Measurements from ENCODE around the gene IMP4.

The IMP4 gene

GRCh38 chr2:130336877-130337734, 5.6 kb upstream of the IMP4 start:
- peak; percentile 48 for DNase-seq (ENCODE audit: low spot score)

DNA sequence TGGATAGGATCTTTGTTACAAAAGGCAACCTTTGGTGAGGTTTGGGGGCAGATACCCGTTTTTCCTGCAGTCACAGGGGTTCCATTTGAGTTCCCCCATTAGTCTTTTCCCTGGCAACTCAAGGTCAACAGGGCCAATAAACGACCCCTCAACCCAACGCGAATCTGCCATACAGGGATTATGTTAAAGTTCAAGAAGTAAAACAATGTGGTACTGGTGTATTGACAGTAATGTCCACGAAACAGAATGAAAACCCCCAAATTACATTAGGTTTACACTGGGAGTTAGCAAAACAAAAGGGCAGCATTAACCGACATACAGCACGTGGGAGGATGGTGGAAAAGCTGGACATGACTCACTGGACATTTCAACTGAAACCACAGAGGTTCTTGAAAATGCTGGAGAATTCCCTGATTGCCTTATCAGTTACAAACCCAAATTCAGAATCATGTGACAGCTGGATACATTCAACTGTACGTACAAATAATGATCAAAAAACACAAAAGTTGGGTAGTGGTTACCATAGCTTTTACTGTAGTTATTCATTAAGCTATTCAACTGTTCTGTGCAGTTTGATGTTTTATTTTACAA, 4.9 kb upstream of the IMP4 start:
- DNase-seq (ENCODE audit: low spot score) = no peak

GRCh38 chr2:130338793-130339345, 3.8 kb upstream of the IMP4 start:
- DNase-seq (ENCODE audit: low spot score) = no peak

DNA sequence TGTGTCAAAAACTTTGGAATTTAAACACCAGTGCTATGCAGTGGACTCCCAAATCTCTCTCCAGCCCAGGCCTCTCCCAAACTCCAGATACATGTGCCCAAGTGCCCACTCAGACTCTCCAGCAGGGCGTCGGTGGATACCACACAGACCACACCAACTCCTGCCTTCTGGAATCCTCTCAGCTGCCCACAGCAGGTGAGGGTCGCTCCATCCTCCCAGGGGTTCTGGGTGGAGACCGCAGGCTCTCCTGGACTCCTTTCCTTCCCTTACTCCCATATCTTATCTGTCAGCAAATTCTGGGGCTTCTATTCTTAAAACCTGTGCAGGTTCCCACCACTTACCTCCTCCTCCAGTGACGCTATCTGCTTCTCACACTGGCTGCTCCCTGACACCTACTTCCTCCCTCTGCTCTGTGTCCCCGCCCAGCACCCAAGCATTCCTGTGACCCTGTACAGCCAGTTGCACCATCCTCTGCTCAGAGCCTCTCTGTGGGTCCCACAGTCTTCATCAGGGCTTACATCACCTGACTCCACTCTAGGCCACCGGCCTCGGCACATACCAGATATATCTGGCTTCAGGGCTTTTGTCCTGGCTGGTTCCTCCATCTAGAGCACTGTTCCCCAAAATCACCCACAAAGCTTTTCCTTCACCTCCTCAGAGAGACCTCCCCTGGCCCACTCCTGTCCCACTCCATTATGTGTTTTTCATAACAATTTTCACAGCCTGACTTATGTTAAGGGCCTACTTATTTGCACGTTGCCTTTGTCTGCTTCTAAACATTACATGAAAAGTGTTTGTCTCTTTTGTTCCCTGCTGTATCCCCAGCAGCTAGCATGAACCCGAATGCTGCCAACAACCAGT, 2.6 kb upstream of the IMP4 start:
- DNase-seq (ENCODE audit: low spot score) = no peak

DNA sequence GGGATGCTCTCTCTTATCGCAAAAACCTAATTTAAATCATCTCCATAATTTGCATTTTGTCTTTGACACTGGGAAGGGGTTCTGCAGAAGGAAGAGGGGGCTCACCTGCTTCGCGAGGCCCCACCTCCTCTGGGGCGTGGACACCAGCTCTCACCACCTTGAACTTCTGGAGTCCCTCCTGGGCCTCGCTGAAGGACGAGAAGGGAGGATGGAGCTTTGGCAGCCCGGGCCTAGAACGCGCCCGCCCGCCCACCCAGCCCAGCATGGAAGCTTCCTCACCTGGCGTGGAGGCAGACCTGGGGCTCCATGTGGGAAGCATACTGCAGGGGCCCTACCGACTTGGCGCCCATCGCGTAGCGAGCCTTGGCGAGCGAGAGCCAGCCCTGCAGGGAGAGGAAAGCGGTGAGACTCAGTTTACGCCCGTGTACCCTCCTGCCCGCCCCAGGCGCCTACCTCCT, 1.1 kb upstream of the IMP4 start:
- no peak for DNase-seq (ENCODE audit: low spot score)

DNA sequence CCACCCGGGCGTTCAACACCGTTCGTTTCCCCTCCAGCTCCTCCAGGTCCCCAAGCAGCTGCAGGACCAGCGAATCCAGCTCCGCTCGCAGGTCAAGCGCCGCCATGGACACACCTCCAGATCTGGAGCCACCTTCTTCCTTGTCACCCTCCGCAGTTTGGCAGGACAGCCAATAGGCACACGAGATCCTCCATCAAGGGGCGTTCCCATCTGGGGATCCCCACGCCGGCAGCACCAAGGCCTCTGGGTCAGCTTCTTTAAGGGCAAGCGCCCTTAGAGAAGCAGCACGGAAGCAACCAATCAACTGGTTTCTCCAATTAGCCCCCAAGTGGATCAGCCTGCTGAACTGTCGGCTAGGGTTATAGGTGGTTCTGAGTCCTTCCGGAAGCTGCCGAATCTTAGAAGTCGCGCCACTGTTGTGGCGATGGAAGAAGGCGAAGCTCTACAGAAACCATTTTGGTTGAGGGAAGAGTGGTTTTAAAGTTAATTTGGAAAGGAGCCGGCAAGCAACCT, 621 bp upstream of the IMP4 start:
- peak; percentile 88 for DNase-seq (ENCODE audit: low spot score)

- DNase-seq (ENCODE audit: low spot score) = no peak
These were observed 1.9 kb downstream of the IMP4 start for GRCh38 chr2:130344578-130344977.

GRCh38 chr2:130345091-130345490, 2.4 kb downstream of the IMP4 start:
- no peak for DNase-seq (ENCODE audit: low spot score)

GRCh38 chr2:130345611-130346010, 2.9 kb downstream of the IMP4 start:
- DNase-seq (ENCODE audit: low spot score) = no peak

GRCh38 chr2:130346041-130346740, 3.5 kb downstream of the IMP4 start:
- no peak for DNase-seq (ENCODE audit: low spot score)

GRCh38 chr2:130346741-130347066, 4.0 kb downstream of the IMP4 start:
- no peak for DNase-seq (ENCODE audit: low spot score)

- no peak for DNase-seq (ENCODE audit: low spot score)
These were observed 4.7 kb downstream of the IMP4 start for GRCh38 chr2:130347220-130347925.

DNA sequence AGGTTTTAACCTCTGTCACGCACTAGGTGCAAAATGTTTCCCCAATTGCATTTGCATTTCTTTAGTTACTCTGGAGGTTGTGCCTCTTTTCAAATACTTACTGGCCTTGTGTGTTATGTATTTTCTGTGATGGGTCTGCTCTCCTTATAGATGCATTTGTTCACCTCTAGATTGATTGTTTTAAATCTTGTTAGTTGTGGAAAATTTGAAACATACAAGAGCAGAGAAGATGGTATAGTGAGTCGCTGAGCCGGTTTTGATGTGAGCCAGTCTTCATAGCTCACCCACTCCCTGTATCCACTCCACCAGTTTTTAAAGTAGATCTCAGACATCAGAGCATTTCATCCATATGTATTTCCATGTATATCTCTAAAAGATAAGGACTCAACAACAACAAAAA, 6.5 kb downstream of the IMP4 start:
- DNase-seq (ENCODE audit: low spot score) = no peak

DNA sequence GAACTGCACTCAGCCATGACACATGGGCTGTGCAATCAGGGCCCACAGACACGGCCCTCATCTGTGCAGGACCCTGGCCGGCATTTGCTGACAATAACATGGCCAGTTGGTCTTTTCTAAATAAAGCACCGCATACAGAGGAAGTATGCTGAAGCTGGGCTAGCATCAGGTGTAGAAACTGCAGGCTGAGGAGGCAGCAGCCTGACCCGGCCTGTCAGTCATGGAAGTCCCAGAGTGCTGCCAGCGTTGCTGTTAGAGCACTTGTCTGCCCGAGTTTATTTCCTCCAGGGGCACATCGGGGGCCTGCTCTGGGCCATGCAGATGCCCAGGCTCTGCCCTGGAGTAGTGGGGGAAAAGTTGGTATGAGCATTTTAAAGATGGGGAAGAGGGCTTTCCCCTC, 9.0 kb downstream of the IMP4 start:
- no peak for DNase-seq (ENCODE audit: low spot score)

DNA sequence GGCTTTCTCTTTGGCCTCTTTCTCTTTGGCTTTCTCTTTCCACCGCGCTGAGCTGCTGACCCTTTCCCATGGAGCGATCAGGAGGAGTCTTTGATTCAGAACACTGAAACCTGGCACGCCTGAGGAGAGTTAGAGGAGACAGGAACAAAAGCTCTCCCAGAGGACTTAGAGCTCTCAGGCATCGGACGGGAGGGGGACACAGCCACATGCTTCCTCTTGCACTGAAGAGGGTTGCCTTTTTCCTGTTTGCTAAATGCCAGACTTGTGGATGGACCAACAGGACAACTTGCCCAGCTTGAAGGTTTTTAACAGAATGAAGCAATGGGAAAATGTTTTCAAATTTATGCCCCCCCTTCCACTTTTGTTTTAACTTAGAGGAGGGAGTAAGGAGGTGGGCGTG, 9.5 kb downstream of the IMP4 start:
- no peak for DNase-seq (ENCODE audit: low spot score)

- DNase-seq (ENCODE audit: low spot score) = no peak
These were observed 10.8 kb downstream of the IMP4 start for GRCh38 chr2:130353291-130354138.

DNA sequence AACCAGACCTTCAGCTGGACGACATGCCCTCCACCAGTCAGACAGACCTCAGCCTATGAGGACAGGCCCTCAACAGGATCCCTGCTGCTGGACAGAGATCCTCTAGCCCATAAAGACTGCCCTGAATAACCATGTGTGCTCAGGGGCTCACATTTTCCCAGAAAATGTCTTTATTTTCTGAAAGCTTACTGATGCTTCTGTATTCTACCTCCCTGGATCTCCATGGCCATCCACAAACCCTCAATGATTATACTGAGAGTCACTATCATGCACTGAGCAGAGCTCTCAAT, 11.4 kb downstream of the IMP4 start:
- no peak for DNase-seq (ENCODE audit: low spot score)

DNA sequence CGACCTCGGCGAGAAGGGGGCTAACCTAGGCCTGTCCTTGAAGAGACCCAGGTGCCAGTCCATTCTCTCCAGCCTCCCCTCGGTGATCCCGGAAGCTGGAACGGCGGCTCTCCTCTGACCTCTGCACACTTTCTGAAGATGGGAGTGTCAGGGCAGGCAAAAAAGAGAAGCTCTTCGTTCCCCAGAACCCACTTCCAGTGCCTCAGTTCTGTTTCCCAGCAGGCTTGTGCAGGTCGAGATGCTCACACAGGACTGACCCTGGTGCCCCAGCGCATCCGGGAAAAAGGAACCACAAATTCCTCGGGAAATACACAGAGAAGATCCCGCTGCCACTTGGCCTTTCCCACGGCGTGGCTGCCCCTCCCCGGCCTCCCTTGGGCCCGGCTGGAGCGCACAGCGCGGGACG, 12.5 kb downstream of the IMP4 start:
- DNase-seq (ENCODE audit: low spot score) = no peak

- peak; percentile 86 for DNase-seq (ENCODE audit: low spot score)
These were observed 13.1 kb downstream of the IMP4 start, which contains the start of gene PTPN18 for GRCh38 chr2:130355578-130356431. Gene PTPN18, plus strand, starts transcription at chr2:130356056. Its CDS starts 52 bp downstream, at chr2:130356108.
